ENCODE data around the gene FAM124B.

The FAM124B gene

GRCh38 chr2:224333726-224334482 lies 68.0 kb downstream of the FAM124B start:
- DNase-seq: no peak

- no peak for DNase-seq
Observed at GRCh38 chr2:224331698-224332097, 70.2 kb downstream of the FAM124B start.

- DNase-seq: no peak
Observed at GRCh38 chr2:224328798-224329197, 73.1 kb downstream of the FAM124B start.
